ENCODE measurements around the gene EGFR.

The EGFR gene

DNA sequence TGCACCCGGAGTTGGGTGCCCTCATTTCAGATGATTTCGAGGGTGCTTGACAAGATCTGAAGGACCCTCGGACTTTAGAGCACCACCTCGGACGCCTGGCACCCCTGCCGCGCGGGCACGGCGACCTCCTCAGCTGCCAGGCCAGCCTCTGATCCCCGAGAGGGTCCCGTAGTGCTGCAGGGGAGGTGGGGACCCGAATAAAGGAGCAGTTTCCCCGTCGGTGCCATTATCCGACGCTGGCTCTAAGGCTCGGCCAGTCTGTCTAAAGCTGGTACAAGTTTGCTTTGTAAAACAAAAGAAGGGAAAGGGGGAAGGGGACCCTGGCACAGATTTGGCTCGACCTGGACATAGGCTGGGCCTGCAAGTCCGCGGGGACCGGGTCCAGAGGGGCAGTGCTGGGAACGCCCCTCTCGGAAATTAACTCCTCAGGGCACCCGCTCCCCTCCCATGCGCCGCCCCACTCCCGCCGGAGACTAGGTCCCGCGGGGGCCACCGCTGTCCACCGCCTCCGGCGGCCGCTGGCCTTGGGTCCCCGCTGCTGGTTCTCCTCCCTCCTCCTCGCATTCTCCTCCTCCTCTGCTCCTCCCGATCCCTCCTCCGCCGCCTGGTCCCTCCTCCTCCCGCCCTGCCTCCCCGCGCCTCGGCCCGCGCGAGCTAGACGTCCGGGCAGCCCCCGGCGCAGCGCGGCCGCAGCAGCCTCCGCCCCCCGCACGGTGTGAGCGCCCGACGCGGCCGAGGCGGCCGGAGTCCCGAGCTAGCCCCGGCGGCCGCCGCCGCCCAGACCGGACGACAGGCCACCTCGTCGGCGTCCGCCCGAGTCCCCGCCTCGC, at the start of gene EGFR:
Gene EGFR, plus strand, starts transcription at position 657 of the 830 bp plus-strand sequence. CDS start 261 bp downstream, outside the sequence.
- DNase-seq = no peak

- no peak for DNase-seq
These were observed 49.4 kb upstream of the EGFR start for GRCh38 chr7:54969208-54969967.

DNA sequence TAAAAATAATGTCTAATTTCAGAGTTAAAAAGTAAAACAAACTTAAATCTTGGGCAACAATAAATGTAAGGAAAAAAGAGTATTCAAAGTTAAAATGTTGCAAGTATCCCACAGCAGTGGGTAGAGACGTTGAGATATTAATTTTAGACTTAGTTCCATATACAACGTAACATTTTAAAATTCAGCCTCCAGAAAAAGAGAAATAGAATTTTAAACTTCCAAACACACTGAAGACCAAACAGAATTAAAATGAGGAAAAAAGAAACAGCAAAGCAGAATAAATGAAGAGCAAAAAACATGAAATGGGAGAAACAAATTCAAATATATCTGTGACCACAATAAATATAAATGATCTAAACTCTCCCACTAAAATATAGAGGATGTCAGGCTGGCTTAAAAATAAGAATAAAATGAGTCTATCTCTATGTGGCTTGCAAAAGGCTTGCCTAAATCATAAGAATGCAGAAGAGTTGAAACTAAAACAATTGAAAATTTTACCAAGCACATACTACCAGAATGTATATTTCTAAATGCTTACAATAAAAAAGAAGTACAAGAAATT, 46.0 kb upstream of the EGFR start:
- DNase-seq = no peak

DNA sequence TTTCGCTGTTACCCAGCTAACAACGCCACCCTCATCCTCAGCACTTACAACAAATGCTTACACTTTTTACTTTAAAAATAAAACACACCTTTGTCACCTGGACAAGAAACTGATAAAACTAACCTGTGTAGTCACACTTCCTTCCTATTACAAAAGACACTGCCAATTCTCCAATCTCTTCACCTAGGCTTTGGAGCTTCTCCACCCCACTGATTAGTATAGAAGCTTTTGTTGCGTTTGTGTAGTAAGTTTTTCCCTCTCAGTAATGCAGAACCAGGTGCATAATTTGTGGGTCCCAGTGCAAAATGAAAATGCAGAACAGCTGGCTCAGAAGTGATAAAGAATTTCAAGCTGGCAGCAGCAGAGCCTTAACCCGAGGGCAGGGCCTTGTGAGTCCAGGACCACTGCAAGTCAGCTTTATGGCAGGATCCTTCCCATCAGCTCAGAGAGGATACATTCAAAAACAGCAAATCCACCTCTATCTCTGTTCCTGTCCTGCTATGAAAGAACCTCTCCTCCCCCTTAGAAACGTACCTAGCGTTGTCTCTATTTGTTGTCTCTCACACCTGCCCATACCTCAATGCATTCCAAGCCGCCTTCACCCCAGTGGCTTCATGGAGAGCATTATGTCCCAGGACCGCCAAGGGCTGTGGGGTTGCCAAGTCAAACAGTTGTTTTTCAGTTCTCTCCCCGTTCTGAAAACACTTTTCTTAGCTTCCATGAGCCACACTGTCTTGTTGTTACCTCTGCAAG, 40.3 kb upstream of the EGFR start:
- no peak for DNase-seq

GRCh38 chr7:54980521-54980920, 38.3 kb upstream of the EGFR start:
- DNase-seq = no peak

DNA sequence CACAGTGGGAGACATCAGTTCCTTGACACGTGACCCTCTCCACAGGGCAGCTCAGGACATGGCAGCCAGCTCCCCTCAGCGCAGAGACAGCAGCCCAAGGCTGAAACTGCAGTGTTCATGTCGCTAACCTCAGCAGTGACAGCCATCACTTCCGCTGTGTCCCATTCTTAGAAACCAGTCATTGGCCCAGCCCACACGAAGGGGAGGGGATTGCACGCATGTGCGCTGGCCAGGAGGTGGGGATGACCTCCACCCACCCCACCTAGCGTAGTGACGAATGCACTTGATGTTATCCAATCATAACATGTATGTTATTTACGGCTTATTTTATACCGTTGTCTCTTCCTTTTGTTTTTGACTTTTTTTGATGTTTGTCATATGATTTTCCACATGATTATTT, 36.9 kb upstream of the EGFR start:
- no peak for DNase-seq

DNA sequence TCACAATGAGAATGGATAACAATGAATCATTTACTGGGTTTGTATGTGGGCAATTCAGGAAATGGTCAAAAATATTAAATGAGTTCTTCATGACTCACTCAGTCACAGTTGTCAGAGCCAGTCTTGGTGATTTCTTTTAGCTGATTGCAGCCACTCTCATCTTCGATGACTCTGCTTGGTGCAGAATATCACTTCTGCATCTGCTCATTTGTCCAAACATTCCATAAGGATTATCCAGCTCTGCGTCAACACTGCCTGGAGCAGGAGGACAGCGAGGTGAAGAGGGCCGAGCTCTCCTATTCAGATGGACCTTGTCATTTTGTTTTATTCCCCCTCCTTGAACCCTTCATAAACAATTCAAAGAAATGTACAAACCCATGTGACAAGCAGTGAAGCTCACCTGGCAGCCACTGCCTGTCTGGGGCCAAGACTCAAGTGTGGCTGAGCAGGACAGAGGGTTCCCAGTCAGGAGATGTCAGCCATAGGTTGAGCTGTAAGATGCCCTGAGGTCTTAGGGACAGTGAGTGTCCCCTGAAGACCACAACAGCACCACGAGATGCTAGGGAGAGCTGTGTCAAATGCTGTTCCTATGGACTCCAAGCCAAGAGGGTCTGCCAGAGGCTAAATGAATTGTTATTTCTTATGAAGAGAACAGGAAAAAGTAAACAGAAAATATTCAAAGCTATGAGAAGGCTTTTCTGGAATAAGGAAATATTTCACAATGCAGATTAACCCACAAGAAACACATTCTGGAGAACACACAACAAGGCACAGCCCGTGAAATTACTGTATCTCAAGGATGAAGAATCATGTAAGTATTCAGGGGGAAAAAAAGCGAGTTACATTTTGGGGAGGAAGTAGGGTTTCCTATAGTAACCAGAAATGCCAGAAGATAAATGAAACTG, 33.1 kb upstream of the EGFR start:
- no peak for DNase-seq

DNA sequence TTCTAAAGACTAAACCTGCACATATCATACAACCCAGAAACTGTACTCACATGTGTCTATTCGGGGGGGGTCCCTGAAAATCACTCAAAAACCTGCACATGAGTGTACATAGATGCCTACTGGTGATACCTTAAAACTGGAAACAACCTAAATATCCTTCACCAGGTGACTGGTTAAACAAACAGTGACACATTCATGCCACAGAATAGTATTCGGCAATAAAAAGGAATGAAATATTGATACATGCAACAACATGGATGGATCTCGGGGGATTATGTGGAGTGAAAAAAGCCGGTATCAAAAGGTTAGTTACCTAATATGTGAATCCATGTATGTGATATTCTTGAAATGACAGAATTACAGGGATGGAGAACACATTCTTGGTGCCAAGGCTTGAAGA, 32.1 kb upstream of the EGFR start:
- no peak for DNase-seq

- DNase-seq = no peak
These were observed 31.0 kb upstream of the EGFR start for GRCh38 chr7:54987772-54988171.

GRCh38 chr7:54988516-54988915, 30.3 kb upstream of the EGFR start:
- no peak for DNase-seq

GRCh38 chr7:54989453-54990225, 29.2 kb upstream of the EGFR start:
- no peak for DNase-seq

DNA sequence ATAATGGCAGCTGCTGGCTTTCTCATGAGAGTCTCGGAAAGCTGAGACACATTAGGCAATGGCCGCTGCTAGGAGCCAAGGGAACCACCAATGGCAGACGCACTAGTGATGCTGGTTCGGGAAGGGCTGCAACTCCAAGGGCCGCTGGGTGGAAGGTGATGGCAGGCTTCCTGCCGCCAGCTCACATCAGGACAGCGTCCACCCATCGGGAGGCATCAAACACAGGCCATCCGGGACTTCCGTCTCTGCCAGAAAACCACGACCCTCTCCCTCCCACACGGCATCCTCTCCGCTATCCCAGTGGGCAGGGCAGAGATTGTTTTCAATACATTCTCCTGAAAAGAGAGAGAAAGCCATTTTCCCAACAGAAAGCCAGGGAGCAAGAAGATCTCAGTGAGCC, 27.5 kb upstream of the EGFR start:
- no peak for DNase-seq

DNA sequence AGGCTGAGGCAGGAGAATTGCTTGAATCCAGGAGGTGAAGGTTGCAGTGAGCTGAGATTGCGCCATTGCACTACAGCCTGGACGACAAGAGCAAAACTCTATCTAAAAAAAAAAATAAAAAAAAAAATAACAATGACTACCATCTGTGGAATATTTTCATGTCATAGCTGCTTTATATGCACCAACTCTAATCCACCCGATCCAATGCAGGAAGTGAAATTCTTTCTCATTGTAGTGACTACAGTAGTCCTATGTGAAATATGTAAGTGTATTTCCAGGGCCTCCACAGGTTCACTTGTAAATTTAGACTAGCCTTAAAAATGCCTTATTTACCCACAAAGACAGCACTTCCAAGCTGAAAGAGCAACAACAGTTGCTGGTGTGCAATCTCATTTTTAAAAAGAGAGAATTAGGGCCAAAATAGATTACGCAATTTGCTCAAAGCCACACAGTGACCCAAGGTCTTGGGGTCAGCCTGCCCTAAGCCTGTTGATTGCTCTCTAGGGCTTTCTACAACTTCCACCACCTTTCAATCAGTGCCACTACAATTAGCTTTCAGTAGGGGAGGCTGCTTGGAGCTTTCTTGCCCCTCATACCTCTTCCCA, 25.8 kb upstream of the EGFR start:
- no peak for DNase-seq

- no peak for DNase-seq
These were observed 23.7 kb upstream of the EGFR start for GRCh38 chr7:54995166-54995565.

GRCh38 chr7:54995610-54996363, 23.0 kb upstream of the EGFR start:
- DNase-seq = peak; percentile 5

GRCh38 chr7:54996391-54996790, 22.4 kb upstream of the EGFR start:
- no peak for DNase-seq

- no peak for DNase-seq
These were observed 14.2 kb upstream of the EGFR start for GRCh38 chr7:55004579-55004978.

DNA sequence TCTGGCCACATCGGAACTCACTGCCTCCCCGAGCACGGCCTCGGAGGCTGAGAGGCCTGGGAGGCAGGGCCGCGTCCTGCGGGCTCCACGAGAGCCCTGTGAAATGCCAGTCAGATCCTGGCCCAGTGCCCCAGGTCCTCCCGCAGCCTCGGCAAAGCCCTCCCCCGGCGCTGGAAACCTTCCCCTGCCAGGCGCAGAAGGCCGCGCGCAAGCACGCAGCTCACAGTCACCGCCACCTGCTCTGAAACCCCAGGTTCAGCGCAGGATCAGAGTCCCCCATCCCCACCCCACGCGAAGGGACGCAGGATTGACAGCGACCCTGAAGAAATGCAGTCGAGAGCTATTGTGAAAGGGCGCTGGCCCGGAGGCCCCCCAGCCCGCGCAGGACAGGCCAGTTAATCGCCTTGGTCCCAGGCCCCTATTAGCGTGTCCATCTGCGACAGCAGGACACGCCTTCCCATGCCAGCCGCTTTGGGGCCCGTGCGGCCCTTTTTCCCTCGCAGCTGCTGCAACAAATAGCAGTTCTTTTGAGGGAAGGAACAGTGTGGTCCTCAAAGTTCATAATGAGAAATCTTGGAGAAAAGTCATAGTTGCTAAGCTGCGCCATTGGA, 13.5 kb upstream of the EGFR start:
- DNase-seq = no peak

GRCh38 chr7:55006499-55006898, 12.3 kb upstream of the EGFR start:
- DNase-seq = no peak

DNA sequence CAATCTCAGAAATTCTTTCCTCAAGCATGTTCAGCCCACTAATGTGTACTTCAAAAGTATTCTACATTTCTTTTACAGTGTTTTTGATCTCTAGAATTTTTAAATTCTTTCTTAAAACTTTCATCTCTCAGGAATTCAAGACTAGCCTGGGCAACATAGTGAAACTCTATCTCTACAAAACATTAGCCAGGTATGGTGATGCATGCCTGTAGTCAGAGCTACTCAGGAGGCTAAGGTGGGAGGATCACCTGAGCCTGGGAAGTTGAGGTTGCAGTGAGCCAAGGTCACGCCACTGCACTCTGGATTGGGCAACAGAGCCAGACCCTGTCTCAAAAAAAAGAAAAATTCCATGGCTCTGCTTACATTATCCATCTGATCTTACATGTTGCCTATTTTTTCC, 5.0 kb upstream of the EGFR start:
- no peak for DNase-seq
